CD14-positive monocyte (primary cell): ENCODE results near the gene NT5E. TPM values are rescaled to one million over a fixed set of nuclear protein-coding genes. Genes with fewer than 3 reads are reported as not detected.
A peak's percentile ranks its signal among the peaks of the same experiment; 100 is the strongest.

Source experiments
- DNase-seq, 3 donors: peaks; one replicate each; pipeline ENCODE4 v3.0.0-alpha.2; 2011 to 2022
- H2AFZ ChIP-seq: 2 replicates; pipeline ENCODE4 v1.6.0; 2012; ENCODE audit warnings: mild to moderate bottlenecking, low read depth, low read length, inconsistent platforms; ENCODE audit not compliant: insufficient read depth, poor library complexity, severe bottlenecking
- H3K27ac ChIP-seq, 2 donors: 1 replicate in 1 of 2; 2 replicates in 1 of 2; pipeline ENCODE4 v1.5.1; 2012 to 2013; ENCODE audit warnings: low read length in 2 of 2, control low read depth in 1 of 2, inconsistent platforms in 1 of 2, low read depth in 1 of 2, mild to moderate bottlenecking in 1 of 2
- H3K27me3 ChIP-seq, 2 donors: one replicate each; pipeline versions ENCODE4 v1.6.0 to v1.6.1; 2011 to 2013; ENCODE audit warnings: low read length in 2 of 2; ENCODE audit not compliant: control insufficient read depth in 2 of 2, insufficient read depth in 2 of 2
- H3K36me3 ChIP-seq, 2 donors: replicated peaks in 1 of 2; 1 replicate in 1 of 2; 2 replicates in 1 of 2; pipeline versions ENCODE4 v1.5.1 to v1.6.1; 2012 to 2013; ENCODE audit warnings: low read length in 2 of 2, control low read depth in 1 of 2, inconsistent platforms in 1 of 2, mild to moderate bottlenecking in 1 of 2; ENCODE audit not compliant: insufficient read depth in 2 of 2, control insufficient read depth in 1 of 2
- H3K4me1 ChIP-seq, 2 donors: 1 replicate in 1 of 2; 2 replicates in 1 of 2; pipeline versions ENCODE4 v1.5.1 to v1.6.1; 2012 to 2013; ENCODE audit warnings: low read length in 2 of 2, control low read depth in 1 of 2, inconsistent platforms in 1 of 2, mild to moderate bottlenecking in 1 of 2, moderate library complexity in 1 of 2; ENCODE audit not compliant: insufficient read depth in 2 of 2, control insufficient read depth in 1 of 2
- H3K4me2 ChIP-seq: replicated peaks from 2 replicates; pipeline ENCODE3; 2012; ENCODE audit warnings: low read length, moderate library complexity, mild to moderate bottlenecking; ENCODE audit not compliant: poor library complexity, severe bottlenecking; ENCODE audit errors: extremely low read depth
- H3K4me3 ChIP-seq, 3 experiments: fragments of 200-600 bp in 1 of 3; sonication (generic) in 1 of 3; replicated peaks in 1 of 3; 1 replicate in 2 of 3; 2 replicates in 1 of 3; pipeline ENCODE4 v1.5.1; 2011 to 2013; ENCODE audit warnings: low read length in 3 of 3, mild to moderate bottlenecking in 3 of 3, control low read depth in 2 of 3, low read depth in 2 of 3, inconsistent platforms in 1 of 3, moderate library complexity in 1 of 3
- H3K79me2 ChIP-seq: 2 replicates; pipeline ENCODE4 v1.6.0; 2012; ENCODE audit warnings: mild to moderate bottlenecking, control low read depth, inconsistent platforms, low read length, moderate library complexity; ENCODE audit not compliant: insufficient read depth
- H3K9ac ChIP-seq: 2 replicates; pipeline ENCODE4 v1.6.0; 2017; ENCODE audit warnings: low read length, mild to moderate bottlenecking; ENCODE audit not compliant: insufficient read depth, poor library complexity, severe bottlenecking
- H3K9me3 ChIP-seq, 2 donors: replicated peaks in 1 of 2; 1 replicate in 1 of 2; 2 replicates in 1 of 2; pipeline versions ENCODE4 v1.5.1 to v1.6.1; 2012 to 2013; ENCODE audit warnings: low read length in 2 of 2, control low read depth in 1 of 2; ENCODE audit not compliant: control insufficient read depth in 1 of 2, insufficient read depth in 1 of 2
- H4K20me1 ChIP-seq: 2 replicates; pipeline ENCODE4 v1.6.0; 2012; ENCODE audit warnings: mild to moderate bottlenecking, low read length, control low read depth, moderate library complexity; ENCODE audit not compliant: insufficient read depth
- H3K27ac Mint-ChIP-seq, 7 donors: one replicate each; pipeline ENCODE4 v1.8.0; 2020; ENCODE audit warnings: mild to moderate bottlenecking in 7 of 7, mixed read lengths in 7 of 7, moderate library complexity in 6 of 7, inconsistent platforms in 2 of 7
- H3K27me3 Mint-ChIP-seq, 3 donors: one replicate each; pipeline ENCODE4 v1.8.0; 2021 to 2022; ENCODE audit warnings: low read depth in 3 of 3, mild to moderate bottlenecking in 3 of 3, mixed read lengths in 3 of 3, moderate library complexity in 3 of 3, inconsistent platforms in 1 of 3
- H3K36me3 Mint-ChIP-seq, 2 donors: one replicate each; pipeline ENCODE4 v1.8.0; 2020; ENCODE audit warnings: mixed read lengths in 2 of 2, inconsistent platforms in 1 of 2, mild to moderate bottlenecking in 1 of 2
- H3K4me1 Mint-ChIP-seq: one replicate; pipeline ENCODE4 v1.8.0; 2020; ENCODE audit warnings: mild to moderate bottlenecking, mixed read lengths
- H3K4me3 Mint-ChIP-seq, 2 donors: one replicate each; pipeline ENCODE4 v1.8.0; 2020; ENCODE audit warnings: mild to moderate bottlenecking in 2 of 2, mixed read lengths in 2 of 2, moderate library complexity in 1 of 2
- H3K9me3 Mint-ChIP-seq, 7 donors: one replicate each; pipeline ENCODE4 v1.8.0; 2020 to 2022; ENCODE audit warnings: mixed read lengths in 7 of 7, mild to moderate bottlenecking in 6 of 7, moderate library complexity in 6 of 7, inconsistent platforms in 2 of 7
- CTCF ChIP-seq: fragments of 200-600 bp; IDR thresholded peaks from one replicate; pipeline ENCODE4 v1.8.0; 2022; ENCODE audit warnings: antibody characterized with exemption, mild to moderate bottlenecking
- WGBS: methylation state at CpG from one replicate; pipeline ENCODE4 v1.1.5; 2013; ENCODE audit warnings: missing lambda C conversion rate; ENCODE audit not compliant: insufficient coverage; 5-methylcytosine and 5-hydroxymethylcytosine counted together
- intact Hi-C, 2 donors: fragments of 100-400 bp; cut with micrococcal nuclease; formaldehyde crosslinking; loops; one replicate each; pipeline versions ENCODE4 v1.15.0 to v1.15.1; 2023
- polyA plus RNA-seq, 3 donors: library from polyadenylated mRNA; depleted of rRNA in 1 of 3; unstranded in 2 of 3; stranded (reverse) in 1 of 3; fragments of 300-500 nt in 2 of 3; fragments of >200 nt in 1 of 3; fragmentation: Illumina TruSeq in 2 of 3; gene quantifications; 1 replicate in 2 of 3; 2 replicates in 1 of 3; pipeline ENCODE4 v1.2.3, GENCODE V29; 2012 to 2021

The NT5E gene
- polyA plus RNA-seq, 3 donors, result 0.14 to 0.18 TPM; not detected in 1

- peak in 1 of 3 donors; percentile 19 for DNase-seq
- H3K4me2 ChIP-seq, result no peak overlapping the region
- H3K27ac Mint-ChIP-seq, result no peak overlapping the region
- H3K36me3 ChIP-seq, result no peaks in the 10 kb centered on the region
- no peak overlapping the region for H2AFZ ChIP-seq
- H4K20me1 ChIP-seq, result no peaks in the 10 kb centered on the region
- no peaks in the 10 kb centered on the region for H3K9me3 ChIP-seq
- TF ChIP-seq CTCF, result no peak
- H3K4me3 Mint-ChIP-seq, result no peak overlapping the region
- intact Hi-C loops, result no loop called here
- peaks cover 21 to 23% of the 10 kb centered on the region in 2 donors for H3K27me3 ChIP-seq
- H3K79me2 ChIP-seq, result no peaks in the 10 kb centered on the region
- no CpG with 5 or more reads among the region's 2 CpGs for WGBS
- no peak overlapping the region for H3K4me3 ChIP-seq
- peaks cover 0 to 2% (median 0%) of the 10 kb centered on the region in 7 donors for H3K9me3 Mint-ChIP-seq
- H3K4me1 ChIP-seq, result peaks cover 3 to 21% of the 10 kb centered on the region in 2 donors
- no peak overlapping the region for H3K27ac ChIP-seq
- H3K36me3 Mint-ChIP-seq, result no peaks in the 10 kb centered on the region
- H3K27me3 Mint-ChIP-seq, result peaks cover 7 to 37% (median 24%) of the 10 kb centered on the region in 3 donors
- H3K4me1 Mint-ChIP-seq, result peaks cover 29% of the 10 kb centered on the region
- H3K9ac ChIP-seq, result no peak overlapping the region
Measured at GRCh38 chr6:85458184-85458583, 8.3 kb downstream of the NT5E start.

- H3K27ac Mint-ChIP-seq, result no peak overlapping the region
- H3K9me3 Mint-ChIP-seq, result peaks cover 0 to 2% (median 0%) of the 10 kb centered on the region in 7 donors
- Histone ChIP-seq H2AFZ (no peak overlapping the region), H3K4me3 (no peak overlapping the region), H3K9ac (no peak overlapping the region), H3K79me2 (no peaks in the 10 kb centered on the region), H3K27me3 (peaks cover 16 to 17% of the 10 kb centered on the region in 2 donors), H3K4me2 (no peak overlapping the region), H3K9me3 (no peaks in the 10 kb centered on the region), H4K20me1 (no peaks in the 10 kb centered on the region), H3K27ac (no peak overlapping the region), H3K4me1 (peaks cover 3 to 21% of the 10 kb centered on the region in 2 donors), H3K36me3 (no peaks in the 10 kb centered on the region)
- H3K27me3 Mint-ChIP-seq, result peaks cover 7 to 31% (median 19%) of the 10 kb centered on the region in 3 donors
- no peak for TF ChIP-seq CTCF
- no CpG with 5 or more reads among the region's 3 CpGs for WGBS
- no peak overlapping the region for H3K4me3 Mint-ChIP-seq
- H3K4me1 Mint-ChIP-seq, result peaks cover 29% of the 10 kb centered on the region
- DNase-seq, result no peak
- intact Hi-C loops, result no loop called here
- H3K36me3 Mint-ChIP-seq, result no peaks in the 10 kb centered on the region
Measured at GRCh38 chr6:85458782-85459181, 8.9 kb downstream of the NT5E start.
